ENCODE measurements around the gene BCR.

BCR gene

DNA sequence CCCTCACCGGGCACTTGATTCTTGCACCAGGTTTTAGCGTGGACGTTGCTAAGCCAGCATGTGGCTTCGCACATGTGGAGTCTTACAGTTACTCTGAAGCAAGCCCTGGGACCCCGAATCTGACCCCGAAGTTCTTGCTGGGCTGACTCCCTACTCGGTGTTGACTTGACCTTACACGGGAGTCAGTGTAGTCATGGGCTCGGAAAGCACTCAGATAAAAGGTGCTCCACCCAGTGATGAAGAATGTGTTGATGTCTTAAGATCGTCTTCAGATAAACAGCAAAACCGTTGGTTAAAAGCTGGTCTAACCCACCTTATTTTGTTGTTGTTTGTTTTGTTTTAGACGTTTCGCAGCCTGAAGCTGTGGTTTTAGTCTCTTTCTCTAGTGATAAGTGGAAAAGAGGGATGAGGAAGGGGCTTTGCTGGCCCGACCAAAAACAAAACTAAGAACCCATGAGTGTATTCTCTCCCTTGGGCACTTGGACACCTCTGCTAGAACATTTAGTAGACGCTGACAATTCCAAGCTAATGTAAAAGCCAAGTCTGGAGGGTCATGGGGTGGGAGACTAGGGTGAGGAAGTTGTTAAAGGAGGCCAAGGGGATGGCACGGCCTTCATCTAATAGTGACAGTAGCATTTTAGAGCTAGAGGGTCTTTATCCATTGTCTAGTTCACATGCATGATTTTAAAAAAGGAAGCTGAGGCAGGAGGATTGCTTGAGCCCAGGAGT lies 69.9 kb downstream of the BCR start:
- TF ChIP-seq, protein P1, sequence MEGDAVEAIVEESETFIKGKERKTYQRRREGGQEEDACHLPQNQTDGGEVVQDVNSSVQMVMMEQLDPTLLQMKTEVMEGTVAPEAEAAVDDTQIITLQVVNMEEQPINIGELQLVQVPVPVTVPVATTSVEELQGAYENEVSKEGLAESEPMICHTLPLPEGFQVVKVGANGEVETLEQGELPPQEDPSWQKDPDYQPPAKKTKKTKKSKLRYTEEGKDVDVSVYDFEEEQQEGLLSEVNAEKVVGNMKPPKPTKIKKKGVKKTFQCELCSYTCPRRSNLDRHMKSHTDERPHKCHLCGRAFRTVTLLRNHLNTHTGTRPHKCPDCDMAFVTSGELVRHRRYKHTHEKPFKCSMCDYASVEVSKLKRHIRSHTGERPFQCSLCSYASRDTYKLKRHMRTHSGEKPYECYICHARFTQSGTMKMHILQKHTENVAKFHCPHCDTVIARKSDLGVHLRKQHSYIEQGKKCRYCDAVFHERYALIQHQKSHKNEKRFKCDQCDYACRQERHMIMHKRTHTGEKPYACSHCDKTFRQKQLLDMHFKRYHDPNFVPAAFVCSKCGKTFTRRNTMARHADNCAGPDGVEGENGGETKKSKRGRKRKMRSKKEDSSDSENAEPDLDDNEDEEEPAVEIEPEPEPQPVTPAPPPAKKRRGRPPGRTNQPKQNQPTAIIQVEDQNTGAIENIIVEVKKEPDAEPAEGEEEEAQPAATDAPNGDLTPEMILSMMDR (IDR thresholded peaks at IDR 0.05; ENCODE audit: low read depth, low read length, missing control alignments) = no peak
- no peak for DNase-seq (ENCODE audit: low read depth)
- H3K4me3 ChIP-seq (ENCODE audit: low read depth, low read length) = no peak overlapping the region
- in situ Hi-C loops (cut with HindIII; ENCODE audit: low sequenced_read_pairs) = no loop called here

GRCh38 chr22:23250785-23251363 lies 70.6 kb downstream of the BCR start:
- in situ Hi-C loops (cut with HindIII; ENCODE audit: low sequenced_read_pairs) = no loop called here
- no peak overlapping the region for H3K4me3 ChIP-seq (ENCODE audit: low read depth, low read length)
- TF ChIP-seq, protein P1 (IDR thresholded peaks at IDR 0.05; ENCODE audit: low read depth, low read length, missing control alignments) = no peak
- DNase-seq (ENCODE audit: low read depth) = no peak

GRCh38 chr22:23251445-23252093 lies 71.3 kb downstream of the BCR start:
- H3K4me3 ChIP-seq (ENCODE audit: low read depth, low read length) = no peak overlapping the region
- in situ Hi-C loops (cut with HindIII; ENCODE audit: low sequenced_read_pairs) = no loop called here
- DNase-seq (ENCODE audit: low read depth) = no peak
- TF ChIP-seq, protein P1 (IDR thresholded peaks at IDR 0.05; ENCODE audit: low read depth, low read length, missing control alignments) = no peak

DNA sequence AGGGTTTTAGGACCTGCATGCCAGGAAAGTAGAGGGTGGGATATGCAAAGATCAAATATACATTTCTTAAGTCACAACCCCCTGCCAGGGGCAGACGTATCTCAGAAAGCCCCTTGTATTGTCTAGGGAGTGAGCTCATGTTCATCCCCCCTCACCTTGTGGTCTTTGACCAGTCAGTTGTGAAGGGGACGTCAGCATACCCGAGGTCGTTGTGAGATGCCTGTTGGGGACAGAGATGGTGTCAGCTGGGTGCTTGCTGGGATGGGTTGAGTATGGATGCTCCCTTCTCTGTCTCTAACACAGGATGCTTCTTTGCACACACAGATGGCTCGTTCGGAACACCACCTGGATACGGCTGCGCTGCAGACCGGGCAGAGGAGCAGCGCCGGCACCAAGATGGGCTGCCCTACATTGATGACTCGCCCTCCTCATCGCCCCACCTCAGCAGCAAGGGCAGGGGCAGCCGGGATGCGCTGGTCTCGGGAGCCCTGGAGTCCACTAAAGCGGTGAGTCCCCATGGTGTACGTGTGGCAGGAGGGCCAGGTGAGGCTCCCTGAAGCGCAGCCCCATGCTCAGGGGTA lies 73.3 kb downstream of the BCR start:
- in situ Hi-C loops (cut with HindIII; ENCODE audit: low sequenced_read_pairs) = no loop called here
- TF ChIP-seq, protein P1 (IDR thresholded peaks at IDR 0.05; ENCODE audit: low read depth, low read length, missing control alignments) = no peak

GRCh38 chr22:23255506-23256170 lies 75.3 kb downstream of the BCR start:
- TF ChIP-seq, protein P1 (IDR thresholded peaks at IDR 0.05; ENCODE audit: low read depth, low read length, missing control alignments) = no peak
- in situ Hi-C loops (cut with HindIII; ENCODE audit: low sequenced_read_pairs) = no loop called here
- no peak for DNase-seq (ENCODE audit: low read depth)
- no peak overlapping the region for H3K4me3 ChIP-seq (ENCODE audit: low read depth, low read length)

More for the DNA sequence above, 73.3 kb downstream of the BCR start:
- H3K4me3 ChIP-seq (ENCODE audit: low read depth, low read length) = no peak overlapping the region
- no peak for DNase-seq (ENCODE audit: low read depth)

All from astrocyte of the cerebellum (primary cell).